ENCODE data around the gene GABPB1.

DNA sequence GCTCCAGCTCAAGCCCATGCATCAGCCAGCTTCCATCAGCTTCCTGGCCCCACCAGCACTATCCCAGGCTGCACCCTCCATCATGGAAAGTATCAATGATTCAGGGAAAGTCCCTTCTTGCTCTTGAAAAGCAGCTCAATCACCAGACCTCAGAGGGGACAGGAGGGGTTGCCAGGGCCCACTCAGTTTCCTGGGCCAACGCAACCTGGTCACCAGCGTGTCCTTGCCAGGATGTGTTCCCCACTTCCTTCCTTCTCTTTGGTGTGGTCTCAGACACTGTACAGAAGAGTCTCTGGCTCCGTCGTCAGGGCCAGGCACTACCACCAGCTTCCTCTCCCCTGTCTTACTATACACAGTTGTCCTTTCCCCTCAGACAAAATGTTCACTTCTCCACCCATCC lies 92.5 kb downstream of the GABPB1 start:
- TF ChIP-seq, protein P1, sequence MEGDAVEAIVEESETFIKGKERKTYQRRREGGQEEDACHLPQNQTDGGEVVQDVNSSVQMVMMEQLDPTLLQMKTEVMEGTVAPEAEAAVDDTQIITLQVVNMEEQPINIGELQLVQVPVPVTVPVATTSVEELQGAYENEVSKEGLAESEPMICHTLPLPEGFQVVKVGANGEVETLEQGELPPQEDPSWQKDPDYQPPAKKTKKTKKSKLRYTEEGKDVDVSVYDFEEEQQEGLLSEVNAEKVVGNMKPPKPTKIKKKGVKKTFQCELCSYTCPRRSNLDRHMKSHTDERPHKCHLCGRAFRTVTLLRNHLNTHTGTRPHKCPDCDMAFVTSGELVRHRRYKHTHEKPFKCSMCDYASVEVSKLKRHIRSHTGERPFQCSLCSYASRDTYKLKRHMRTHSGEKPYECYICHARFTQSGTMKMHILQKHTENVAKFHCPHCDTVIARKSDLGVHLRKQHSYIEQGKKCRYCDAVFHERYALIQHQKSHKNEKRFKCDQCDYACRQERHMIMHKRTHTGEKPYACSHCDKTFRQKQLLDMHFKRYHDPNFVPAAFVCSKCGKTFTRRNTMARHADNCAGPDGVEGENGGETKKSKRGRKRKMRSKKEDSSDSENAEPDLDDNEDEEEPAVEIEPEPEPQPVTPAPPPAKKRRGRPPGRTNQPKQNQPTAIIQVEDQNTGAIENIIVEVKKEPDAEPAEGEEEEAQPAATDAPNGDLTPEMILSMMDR (IDR thresholded peaks at IDR 0.05): no peak
- TF ChIP-seq POLR2A (IDR thresholded peaks at IDR 0.05): no peak
